Endothelial cell of umbilical vein (primary cell): ENCODE results near the gene SLC35E2B. TPM values are rescaled to one million over a fixed set of nuclear protein-coding genes. Genes with fewer than 3 reads are reported as not detected.
"Not testable (repeated sequence)": the region's sequence is repeated elsewhere in the genome, so short reads cannot be mapped to it uniquely, and the experiment has no call there.

Experiments used
- BruUV-seq: library from RNA; stranded (reverse); fragments of 400-500 nt; replicated peaks from 2 replicates; lab custom pipeline; 2021; lab: Mats Ljungman, UMichigan
- CTCF ChIA-PET: fragments of 300-600, 350-600 bp; sonication (Branson Sonifier 250); formaldehyde crosslinking; loops from one replicate; lab custom pipeline; 2021; ENCODE audit warnings: antibody characterized with exemption, inconsistent platforms; lab: Charles Lee
- POLR2A ChIA-PET: fragments of 300-600, 350-600 bp; sonication (Branson Sonifier 250); formaldehyde crosslinking; loops from one replicate; lab custom pipeline; 2021; ENCODE audit warnings: antibody characterized with exemption, inconsistent platforms; lab: Charles Lee
- DNase-seq: peaks from one replicate; pipeline ENCODE4 v3.0.0-alpha.2; 2011; ENCODE audit warnings: low read depth, low spot score
- FAIRE-seq: peaks from 2 replicates; lab custom pipeline; 2011; peaks lifted over from hg19 to GRCh38; lab: Jason Lieb, UNC
- H2AFZ ChIP-seq: 2 replicates; pipeline ENCODE4 v1.6.0; 2012; ENCODE audit warnings: low read depth, low read length, control low read depth, inconsistent platforms
- H3K27ac ChIP-seq: 2 replicates; pipeline ENCODE4 v1.5.1; 2011; ENCODE audit warnings: low read depth, mild to moderate bottlenecking, control low read depth, low read length, moderate library complexity; ENCODE audit not compliant: insufficient read depth
- H3K27me3 ChIP-seq, 2 experiments: 2 replicates each; pipeline versions ENCODE4 v1.6.0 to v1.6.1; 2011; ENCODE audit warnings: low read length in 2 of 2, mixed read lengths in 1 of 2; ENCODE audit not compliant: control insufficient read depth in 2 of 2, insufficient read depth in 2 of 2
- H3K36me3 ChIP-seq, 2 experiments: 2 replicates in 1 of 2; 3 replicates in 1 of 2; pipeline ENCODE4 v1.5.1; 2011; ENCODE audit warnings: low read length in 2 of 2, mild to moderate bottlenecking in 1 of 2, moderate library complexity in 1 of 2; ENCODE audit not compliant: control insufficient read depth in 2 of 2, insufficient read depth in 2 of 2; ENCODE audit errors: extremely low read depth in 1 of 2
- H3K4me1 ChIP-seq: 3 replicates; pipeline ENCODE4 v1.5.1; 2011; ENCODE audit warnings: mild to moderate bottlenecking, low read length; ENCODE audit not compliant: control insufficient read depth, insufficient read depth; ENCODE audit errors: extremely low read depth
- H3K4me2 ChIP-seq: 2 replicates; pipeline ENCODE4 v1.6.1; 2011; ENCODE audit warnings: low read length, control low read depth, mixed read lengths; ENCODE audit not compliant: insufficient read depth
- H3K4me3 ChIP-seq, 3 experiments: fragments of 200-600 bp in 1 of 3; sonication (generic), shearing (Covaris generic) in 1 of 3; replicated peaks in 1 of 3; 2 replicates each; pipeline ENCODE4 v1.5.1; 2011 to 2016; ENCODE audit warnings: control low read depth in 3 of 3, low read length in 3 of 3, mild to moderate bottlenecking in 2 of 3, inconsistent platforms in 1 of 3, low read depth in 1 of 3, moderate library complexity in 1 of 3; ENCODE audit not compliant: insufficient read depth in 1 of 3
- H3K79me2 ChIP-seq: 2 replicates; pipeline ENCODE4 v1.6.0; 2012; ENCODE audit warnings: low read length, inconsistent platforms; ENCODE audit not compliant: control insufficient read depth, insufficient read depth
- H3K9ac ChIP-seq: replicated peaks from 2 replicates; pipeline ENCODE3; 2011; ENCODE audit warnings: low read length, control low read depth; ENCODE audit not compliant: insufficient read depth; ENCODE audit errors: extremely low read depth
- H3K9me1 ChIP-seq: replicated peaks from 3 replicates; pipeline ENCODE4 v1.6.0; 2011; ENCODE audit warnings: mild to moderate bottlenecking, low read length; ENCODE audit not compliant: control insufficient read depth, insufficient read depth; ENCODE audit errors: extremely low read depth
- H3K9me3 ChIP-seq: replicated peaks from 2 replicates; pipeline ENCODE4 v1.5.1; 2012; ENCODE audit warnings: low read length, inconsistent platforms; ENCODE audit not compliant: control insufficient read depth, insufficient read depth
- H4K20me1 ChIP-seq: replicated peaks from 2 replicates; pipeline ENCODE3; 2011; ENCODE audit warnings: mild to moderate bottlenecking, low read length; ENCODE audit not compliant: control insufficient read depth, insufficient read depth; ENCODE audit errors: extremely low read depth
- CTCF ChIP-seq, 2 donors: IDR thresholded peaks; 1 replicate in 1 of 2; 2 replicates in 1 of 2; pipeline ENCODE4 v1.5.1; 2011; ENCODE audit warnings: low read length in 2 of 2, mild to moderate bottlenecking in 2 of 2, moderate library complexity in 2 of 2, control low read depth in 1 of 2, inconsistent platforms in 1 of 2, low read depth in 1 of 2; ENCODE audit not compliant: insufficient read depth in 1 of 2; ENCODE audit errors: extremely low read depth in 1 of 2
- GATA2 ChIP-seq: IDR thresholded peaks from 2 replicates; pipeline ENCODE4 v1.7.0; 2011; ENCODE audit warnings: low read depth, mild to moderate bottlenecking, moderate library complexity, mixed read lengths, low read length; ENCODE audit not compliant: insufficient read length, insufficient read depth
- MAX ChIP-seq: IDR thresholded peaks from 2 replicates; pipeline ENCODE4 v1.6.1; 2011; ENCODE audit not compliant: insufficient read depth, insufficient read length
- MYC ChIP-seq: IDR thresholded peaks from one replicate; pipeline ENCODE4 v1.6.1; 2011; ENCODE audit warnings: mild to moderate bottlenecking, low read depth, low read length
- POLR2A ChIP-seq: IDR thresholded peaks from 2 replicates; pipeline ENCODE4 v1.6.1; 2012; ENCODE audit warnings: low read depth, mild to moderate bottlenecking, control low read depth, low read length
- POLR2AphosphoS5 ChIP-seq: IDR thresholded peaks from 2 replicates; pipeline ENCODE4 v1.6.1; 2012; ENCODE audit warnings: low read depth, mild to moderate bottlenecking, control low read depth, low read length, moderate library complexity; ENCODE audit not compliant: insufficient read depth
- dilution Hi-C: fragments of 300-500 bp; cut with MboI; formaldehyde crosslinking; loops from one replicate; pipeline ENCODE4 v1.15.0; 2019; ENCODE audit warnings: low sequenced_read_pairs; ENCODE audit not compliant: extremely low pct_ligation_motif_present
- intact Hi-C: fragments of 100-400 bp; cut with micrococcal nuclease; formaldehyde crosslinking; loops from one replicate; pipeline ENCODE4 v1.10.0; 2022
- polyA plus RNA-seq, 4 experiments: library from polyadenylated mRNA; depleted of rRNA in 3 of 4; stranded (reverse) in 3 of 4; unstranded in 1 of 4; fragments of >200 nt; gene quantifications; 2 replicates each; pipeline versions ENCODE4 v1.2.1 to v1.2.3, GENCODE V29; 2011 to 2012; ENCODE audit warnings: missing spikeins in 1 of 4
- total RNA-seq: library from RNA; stranded (reverse); gene quantifications from 2 replicates; pipeline ENCODE4 v1.2.3, GENCODE V29; 2021

Gene SLC35E2B
- total and polyA plus RNA-seq, 2 donors (not counting 3 experiments of a cell fraction or from before 2014, with no cell fraction given), result 28.0 to 51.2 TPM

- H3K27me3 ChIP-seq, CTCF ChIA-PET, H3K4me2 ChIP-seq, H3K9me3 ChIP-seq, H4K20me1 ChIP-seq, FAIRE-seq, H3K4me3 ChIP-seq, intact Hi-C loops, dilution Hi-C loops, H3K4me1 ChIP-seq, BruUV-seq, H3K27ac ChIP-seq, H3K79me2 ChIP-seq, H2AFZ ChIP-seq, H3K9me1 ChIP-seq, DNase-seq, POLR2A ChIA-PET, H3K9ac ChIP-seq: not testable (repeated sequence)
- peaks cover 0 to 11% of the 10 kb centered on the region in 2 experiments for H3K36me3 ChIP-seq
Observed at GRCh38 chr1:1737675-1738590, 45.3 kb upstream of the SLC35E2B start.

GRCh38 chr1:1732381-1732780 lies 39.8 kb upstream of the SLC35E2B start:
- H3K79me2 ChIP-seq, result no peaks in the 10 kb centered on the region
- no peak overlapping the region for H3K4me3 ChIP-seq
- H3K36me3 ChIP-seq, result peaks cover 0 to 22% of the 10 kb centered on the region in 2 experiments
- FAIRE-seq (no peak), DNase-seq (no peak)
- no peak overlapping the region for H3K9ac ChIP-seq
- no peak overlapping the region for H3K4me2 ChIP-seq
- H3K27ac ChIP-seq, result no peak overlapping the region
- no peaks in the 10 kb centered on the region for H3K9me1 ChIP-seq
- H2AFZ ChIP-seq, result no peak overlapping the region
- ChIA-PET POLR2A (no interaction called here), CTCF (interaction anchor here (1.5 kb wide), 1 partner anchor 174 kb away, joined by 4 read pairs; no protein-coding TSS in a partner anchor)
- H4K20me1 ChIP-seq, result no peaks in the 10 kb centered on the region
- H3K9me3 ChIP-seq, result no peaks in the 10 kb centered on the region
- no peaks in the 10 kb centered on the region for H3K27me3 ChIP-seq
- intact Hi-C loops (no loop called here), dilution Hi-C loops (no loop called here)
- no peaks in the 10 kb centered on the region for H3K4me1 ChIP-seq
- TF ChIP-seq GATA2 (no peak), POLR2AphosphoS5 (no peak), MAX (no peak), CTCF (IDR thresholded peaks at IDR 0.05; ENCODE audit: extremely low read depth in 1 of 2, insufficient read depth in 1 of 2, low read depth in 1 of 2, low read length in 2 of 2) (no peak), POLR2A (no peak), MYC (no peak)
- BruUV-seq, result no TSS peak
